Activated CD8-positive, alpha-beta memory T cell treated with anti-CD3 and anti-CD28 coated beads, Interleukin-2, amount 50 U/mL, for 1 hour (primary cell): Measurements from ENCODE around the gene SPINK4.

Experiments used
- DNase-seq: peaks from one replicate; pipeline ENCODE4 v3.0.0-alpha.2; 2020; ENCODE audit errors: extremely low read depth

Gene SPINK4

DNA sequence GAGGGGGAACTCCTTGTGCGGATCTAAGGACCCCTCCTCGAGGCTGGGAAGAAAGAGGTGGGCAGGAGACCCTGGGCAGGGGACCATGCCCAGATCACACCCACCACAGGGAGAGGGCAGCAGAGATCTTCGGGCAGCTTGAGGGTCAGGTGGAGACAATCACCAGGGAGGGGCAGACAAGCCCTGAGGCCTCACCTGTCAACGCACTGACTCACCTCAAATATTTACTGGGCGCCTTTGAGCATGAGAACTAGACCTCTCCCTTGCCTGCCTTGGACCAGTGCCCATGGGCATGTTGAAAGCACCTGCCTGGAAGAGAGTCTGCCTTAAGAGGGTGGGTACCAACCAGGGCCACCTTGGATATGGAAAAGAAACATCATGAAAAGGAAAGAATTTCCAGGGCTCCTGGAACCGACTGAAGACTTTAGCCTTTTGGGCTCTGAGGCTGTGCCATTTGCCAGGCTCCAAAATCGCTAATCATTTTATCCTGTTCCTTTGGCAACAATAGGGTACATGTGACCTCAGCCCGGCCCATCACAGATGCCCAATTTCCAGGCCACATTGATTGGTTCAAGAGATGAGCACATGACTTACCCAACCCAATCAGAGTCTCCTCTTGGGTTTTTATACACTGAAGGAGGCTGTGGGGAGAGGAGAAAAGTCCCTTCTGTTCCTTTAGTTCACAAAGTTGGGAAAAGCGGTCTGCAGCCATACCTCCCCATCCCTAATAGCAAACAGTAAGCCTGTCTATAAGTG is 10.4 kb upstream of the SPINK4 start:
- DNase-seq = no peak

DNA sequence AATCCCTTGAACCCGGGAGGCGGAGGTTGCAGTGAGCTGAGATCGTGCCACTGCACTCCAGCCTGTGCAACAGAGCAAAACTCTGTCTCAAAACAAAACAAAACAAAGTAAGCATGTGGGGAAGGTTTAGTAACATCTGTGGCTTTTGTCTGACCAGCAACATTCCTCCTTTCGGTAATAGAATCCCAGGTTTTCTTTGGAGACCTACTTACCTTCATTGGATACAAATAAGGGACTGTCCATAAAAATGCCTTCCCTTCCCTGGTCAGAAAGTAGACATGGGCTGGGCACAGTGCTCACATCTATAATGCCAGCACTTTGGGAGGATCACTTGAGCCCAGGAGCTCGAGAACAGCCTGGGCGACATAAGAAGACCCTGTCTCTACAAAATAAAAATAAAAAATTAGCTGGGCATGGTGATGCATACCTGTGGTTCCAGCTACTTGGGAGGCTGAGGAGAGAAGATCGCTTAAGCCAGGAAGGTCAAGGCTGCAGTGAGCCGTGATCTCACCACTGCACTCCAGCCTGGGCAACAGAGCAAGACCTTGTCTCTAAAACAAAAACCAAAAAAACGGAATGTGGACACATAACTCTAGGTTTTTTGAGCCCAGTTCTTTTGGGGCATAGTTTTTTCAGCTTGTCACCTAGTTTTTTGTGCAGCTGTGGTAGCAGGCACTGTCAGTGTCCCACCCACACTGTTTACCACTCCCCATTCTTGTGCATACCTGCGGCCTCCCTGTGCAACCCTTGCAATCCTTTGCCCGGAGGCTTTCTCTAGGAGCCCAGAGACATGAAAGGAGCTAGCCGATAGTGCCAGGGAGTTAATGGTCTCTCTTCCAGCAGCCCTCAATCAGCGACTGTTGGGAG is 9.0 kb upstream of the SPINK4 start:
- DNase-seq = no peak

DNA sequence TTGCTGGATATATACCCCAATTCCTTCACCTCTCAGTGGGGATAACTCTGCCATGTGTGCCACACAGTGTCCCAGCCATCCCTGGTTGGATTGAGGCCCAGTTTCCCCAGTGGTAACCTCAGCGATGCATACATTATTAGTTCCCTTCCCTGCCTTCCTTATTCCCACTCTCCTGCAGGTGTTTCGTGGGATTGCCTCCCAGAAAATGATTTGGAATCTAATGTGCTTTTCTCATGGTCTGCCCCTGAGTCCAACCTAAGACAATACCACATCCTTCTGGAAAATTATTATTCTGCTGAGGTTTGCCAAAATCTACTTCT is 8.4 kb upstream of the SPINK4 start:
- DNase-seq = no peak

DNA sequence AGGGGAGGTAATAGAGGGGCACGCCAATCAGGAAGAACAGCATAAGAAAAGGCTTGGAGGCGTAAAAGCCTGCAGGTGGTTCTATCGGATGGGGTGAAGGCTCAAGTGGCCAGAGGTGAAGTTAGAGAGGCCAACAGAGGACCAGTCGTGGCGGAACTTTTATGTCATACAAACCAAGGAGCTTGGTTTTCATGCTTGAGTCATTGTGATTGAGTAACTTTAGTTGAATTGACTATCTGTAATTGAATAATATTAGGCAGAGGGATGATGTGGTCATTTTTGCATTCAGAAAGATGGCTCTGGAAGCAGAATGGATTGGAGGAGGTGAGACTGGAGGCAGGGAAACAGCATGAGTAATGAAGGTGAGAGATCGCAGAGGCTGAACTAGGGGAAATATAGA is 7.2 kb upstream of the SPINK4 start:
- DNase-seq = no peak

DNA sequence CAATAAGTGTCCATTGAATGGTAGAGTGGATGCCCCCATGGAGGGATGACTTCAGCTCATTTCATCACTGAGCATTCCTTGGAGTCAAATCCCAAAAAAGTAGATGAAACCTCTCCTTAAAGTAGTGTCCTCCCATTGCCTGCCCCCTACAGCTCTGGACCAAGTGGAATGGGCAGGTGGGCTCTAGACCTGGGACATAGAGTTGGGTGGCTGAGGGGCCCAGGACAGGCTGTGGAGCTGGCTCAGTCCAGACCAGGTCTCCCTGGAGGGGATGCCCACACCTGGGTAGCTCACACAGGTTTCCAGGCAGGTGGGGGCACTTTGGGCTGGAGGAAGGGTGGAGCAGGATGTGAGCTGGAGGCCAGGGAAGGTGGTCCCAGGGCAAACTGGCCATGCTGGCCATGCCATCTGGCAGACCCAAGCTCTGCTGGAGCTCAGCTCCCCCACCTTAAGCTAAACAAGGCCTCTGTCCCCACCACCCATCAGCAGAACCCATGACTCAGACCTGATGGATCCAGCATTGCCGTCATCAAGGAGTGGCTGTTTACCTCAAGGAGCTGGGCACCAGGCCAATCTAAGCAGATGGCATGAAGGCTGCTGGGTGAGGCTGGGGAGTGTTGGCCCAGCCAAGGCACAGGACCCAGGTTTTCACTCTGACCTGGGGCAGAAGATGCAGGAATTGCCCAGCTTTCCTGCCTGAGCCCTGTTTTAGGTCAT is 6.2 kb upstream of the SPINK4 start:
- no peak for DNase-seq

DNA sequence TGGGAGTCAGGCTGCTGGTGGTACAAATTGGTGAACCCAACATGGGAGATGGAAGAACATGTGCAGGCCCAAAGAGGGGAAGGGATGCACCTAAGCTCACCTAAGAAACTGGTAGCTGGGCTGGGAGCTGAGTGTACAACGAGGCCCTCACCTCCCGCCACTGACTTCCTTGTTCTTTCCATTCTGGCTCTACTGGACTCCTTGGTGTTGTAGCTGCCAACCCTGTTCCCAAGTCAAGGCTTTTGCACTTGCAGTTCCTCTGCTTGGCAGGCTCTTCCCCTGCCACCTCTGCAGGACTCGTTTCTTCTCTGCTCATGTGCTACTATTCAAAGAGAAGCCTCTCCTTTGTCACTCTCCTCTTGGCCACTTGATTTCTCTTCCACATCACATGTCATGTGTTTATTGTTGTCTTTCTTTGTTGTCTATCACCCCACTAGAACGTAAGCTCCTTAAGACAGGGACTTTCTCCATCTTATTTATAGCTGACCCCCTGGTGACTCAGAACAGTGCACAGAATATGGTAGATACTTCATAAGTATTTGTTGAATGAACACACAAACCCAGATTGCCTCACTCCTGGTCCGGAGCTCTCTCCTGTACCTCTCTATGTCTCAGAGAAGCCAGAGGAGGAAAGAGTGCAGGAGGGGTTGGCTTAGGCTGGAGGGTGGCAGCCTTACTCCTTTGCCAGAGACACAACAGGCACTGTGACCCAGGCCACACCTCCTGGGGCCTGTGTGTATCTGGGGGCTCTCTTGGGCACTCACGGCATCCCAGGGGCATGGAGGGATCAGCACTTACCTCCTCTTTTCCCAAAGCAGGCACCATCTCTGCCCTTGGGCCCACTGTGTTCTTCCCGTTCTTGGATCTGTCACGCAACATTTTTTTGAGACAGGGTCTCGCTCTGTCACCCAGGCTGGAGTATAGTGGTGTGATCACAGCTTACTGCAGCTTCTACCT is 5.2 kb upstream of the SPINK4 start:
- no peak for DNase-seq

DNA sequence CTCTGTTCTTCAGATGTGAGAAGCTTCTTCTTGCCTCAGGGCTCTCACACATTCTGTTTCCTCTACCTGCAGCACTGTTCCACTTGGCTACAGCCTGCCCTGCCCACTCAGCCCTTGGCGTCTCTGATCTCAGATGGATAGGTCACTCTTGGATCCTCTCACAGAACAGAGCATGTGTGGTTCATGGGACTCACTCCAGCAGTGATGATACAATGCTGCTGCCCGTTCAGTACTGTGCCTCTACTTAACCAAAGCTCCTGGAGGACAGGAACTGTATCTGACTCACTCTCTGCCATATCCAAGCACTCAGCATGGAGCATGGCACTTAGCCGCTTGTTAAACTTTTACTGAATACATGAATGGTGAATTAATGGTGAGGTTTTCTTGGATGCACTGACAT is 3.4 kb upstream of the SPINK4 start:
- DNase-seq = no peak

DNA sequence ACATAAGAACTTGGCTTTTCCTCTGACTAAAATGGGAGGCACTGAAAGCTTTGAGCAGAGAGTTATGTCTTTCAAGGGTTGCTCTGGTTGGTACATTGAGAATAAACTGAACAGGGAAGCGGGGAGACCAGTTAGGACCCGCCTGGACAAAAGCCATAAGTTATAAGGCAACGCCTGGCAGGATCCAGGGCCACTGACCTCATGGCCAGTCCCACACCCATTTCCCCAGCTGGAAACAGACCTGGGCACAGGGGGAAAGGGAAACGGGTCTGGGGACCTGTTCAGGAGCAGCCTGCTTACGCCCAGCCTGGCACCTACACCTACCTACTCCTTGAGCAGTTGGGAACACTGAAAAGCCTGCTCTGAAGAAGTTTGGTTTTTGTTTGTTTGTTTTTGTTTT is 1.3 kb downstream of the SPINK4 start:
- DNase-seq = no peak

DNA sequence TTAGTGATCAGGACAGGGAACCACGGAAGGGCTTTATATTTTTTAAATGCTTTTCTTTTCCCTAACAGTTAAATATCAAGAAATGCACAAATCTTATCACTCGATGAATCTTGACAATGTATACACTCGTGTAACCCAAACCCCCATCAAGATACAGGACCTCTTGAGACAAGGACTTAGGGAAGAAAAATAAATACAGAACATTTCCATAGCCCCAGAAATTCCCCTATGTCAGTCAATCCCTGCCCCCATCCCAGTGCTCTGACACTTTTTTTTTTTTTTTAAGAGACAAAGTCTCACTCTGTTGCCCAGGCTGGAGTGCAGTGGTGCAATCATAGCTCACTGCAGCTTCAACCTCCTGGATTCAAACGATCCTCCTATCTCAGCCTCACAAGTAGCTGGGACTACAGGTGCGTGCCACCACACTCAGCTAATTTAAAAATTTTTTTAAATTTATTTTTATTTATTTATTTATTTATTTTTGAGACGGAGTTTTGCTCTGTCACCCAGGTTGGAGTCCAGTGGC is 2.7 kb downstream of the SPINK4 start:
- DNase-seq = no peak

DNA sequence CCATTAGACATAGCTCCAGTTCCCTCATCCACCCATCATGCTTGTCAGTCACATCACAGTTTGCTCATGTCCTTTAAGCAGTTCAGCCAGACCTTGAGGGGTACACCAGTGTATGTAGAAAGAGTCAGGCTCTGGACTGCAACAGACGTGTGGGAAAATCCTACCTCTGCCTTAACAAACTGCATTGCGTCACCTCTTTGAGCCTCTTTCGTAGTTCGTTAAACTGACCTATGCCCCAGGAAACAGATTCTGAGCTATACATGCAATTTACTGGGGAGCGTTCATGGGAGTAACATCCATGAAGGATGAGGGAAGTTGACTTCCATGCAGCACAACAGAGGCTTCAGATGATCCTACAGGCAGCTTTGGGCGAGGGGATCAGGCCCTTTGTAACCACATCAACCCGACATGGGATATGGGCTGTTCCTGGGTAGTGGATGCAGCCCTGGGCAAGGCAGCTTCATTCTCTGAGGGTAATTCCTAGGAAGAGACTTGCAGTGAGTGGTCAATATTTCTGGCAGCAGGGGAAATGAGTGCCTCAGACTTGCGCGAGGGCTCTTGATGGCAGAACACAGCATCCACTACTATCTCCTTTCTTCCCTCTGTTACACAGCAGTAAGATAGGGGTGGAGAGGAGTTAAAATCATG is 4.3 kb downstream of the SPINK4 start:
- no peak for DNase-seq

DNA sequence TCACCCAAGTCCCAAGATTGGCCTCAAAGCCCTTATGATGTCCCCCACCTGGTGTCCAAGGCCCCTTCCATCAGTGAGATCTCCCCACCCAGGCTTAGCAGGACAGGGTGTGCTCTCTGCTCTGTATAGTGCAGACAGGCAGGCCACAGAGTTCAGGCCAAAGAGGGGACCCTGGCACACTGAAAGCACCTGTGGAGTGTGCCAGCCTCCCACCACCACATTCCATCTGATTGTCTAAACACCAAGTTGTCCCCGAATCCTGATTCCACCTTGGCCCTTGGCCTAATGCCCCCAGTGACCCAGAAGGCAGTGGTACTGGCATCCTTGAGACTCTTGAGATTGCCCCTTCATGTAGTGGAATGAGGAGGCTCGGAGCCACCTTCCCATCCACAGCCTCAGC is 5.4 kb downstream of the SPINK4 start:
- DNase-seq = no peak

DNA sequence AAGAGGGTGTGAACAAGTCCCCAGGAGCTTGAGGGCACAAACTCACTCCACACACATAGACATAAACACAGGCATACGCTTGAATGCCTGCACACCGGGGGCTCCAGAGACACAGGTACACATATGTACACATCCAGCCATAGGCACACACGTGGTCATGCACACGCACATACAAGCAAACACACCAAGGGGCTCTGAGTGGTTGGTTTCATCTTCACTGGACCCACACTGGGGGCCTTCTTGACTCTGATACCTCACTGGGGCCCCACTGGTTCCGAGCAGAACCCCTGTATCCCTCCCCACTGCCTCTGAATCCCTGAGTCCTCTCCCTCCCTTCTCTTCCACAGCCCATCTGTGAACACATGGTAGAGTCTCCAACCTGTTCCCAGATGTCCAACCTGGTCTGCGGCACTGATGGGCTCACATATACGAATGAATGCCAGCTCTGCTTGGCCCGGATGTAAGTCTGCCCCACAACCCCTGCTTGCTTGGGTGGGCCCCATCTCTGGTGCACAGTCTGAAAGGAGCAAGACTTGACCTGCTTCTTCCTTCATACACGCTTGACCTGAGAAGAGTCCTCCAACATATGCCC is 6.4 kb downstream of the SPINK4 start:
- no peak for DNase-seq

DNA sequence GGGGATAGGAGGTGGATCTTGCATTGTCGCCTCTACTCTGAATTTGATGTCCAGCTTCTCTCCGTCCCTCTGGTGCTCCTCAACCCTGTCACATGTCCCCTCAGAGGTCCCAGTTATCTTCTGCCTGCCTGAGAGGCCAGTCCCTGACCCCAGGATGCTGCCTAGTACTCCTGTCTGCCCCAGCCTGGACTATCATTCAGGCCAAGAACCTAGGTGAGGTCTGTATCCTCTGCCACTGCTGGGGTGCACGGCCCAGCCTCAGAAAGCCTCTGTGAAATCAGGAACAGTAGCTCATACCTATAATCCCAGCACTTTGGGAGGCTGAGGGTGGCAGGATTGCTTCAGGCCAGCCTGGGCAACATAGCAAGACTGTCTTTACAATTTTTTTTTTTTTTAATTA is 8.6 kb downstream of the SPINK4 start:
- no peak for DNase-seq

DNA sequence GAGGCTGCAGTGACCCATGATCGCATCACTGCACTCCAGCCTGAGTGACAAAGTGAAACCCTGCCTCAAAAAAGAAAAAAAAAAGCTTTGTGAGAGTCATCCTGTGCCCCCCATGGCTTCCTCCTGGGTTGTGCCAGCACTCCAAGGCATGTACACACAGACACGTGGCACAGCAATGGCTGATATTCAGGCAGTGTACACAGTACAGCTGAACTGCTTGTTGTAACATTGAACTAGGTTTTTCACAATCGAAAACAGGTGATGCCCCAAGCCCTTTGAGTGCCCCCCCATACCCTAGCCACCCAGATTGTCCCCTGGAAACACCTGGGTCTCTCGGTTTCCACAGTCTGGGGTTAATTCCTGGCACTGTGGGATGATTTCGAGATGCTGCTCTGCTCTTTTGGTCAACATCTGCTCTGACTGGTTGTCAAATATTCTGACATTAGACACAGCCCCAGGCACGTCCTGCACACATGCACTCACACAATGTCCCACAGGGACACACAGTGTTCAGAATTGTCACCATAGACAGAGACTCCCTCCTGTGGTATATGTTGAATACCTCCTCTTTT is 9.2 kb downstream of the SPINK4 start:
- DNase-seq = no peak

DNA sequence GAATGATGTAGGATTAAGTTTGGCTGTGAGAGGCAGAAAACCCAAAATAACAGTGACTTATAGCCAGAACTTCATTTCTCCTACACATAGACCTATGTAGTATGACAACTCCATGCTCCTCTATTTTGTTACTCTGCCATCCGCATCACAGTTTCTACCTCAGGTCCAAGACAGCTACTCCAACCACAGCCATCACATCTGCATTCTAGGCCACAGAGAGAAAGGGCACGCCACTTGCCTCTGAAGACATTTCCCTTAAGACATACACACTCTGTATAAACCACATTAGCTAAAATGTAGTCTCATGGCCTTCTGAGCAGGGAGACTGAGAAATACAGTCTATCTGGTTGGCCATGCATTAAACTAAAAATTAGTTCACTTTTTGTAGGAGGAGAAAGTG is 10.0 kb downstream of the SPINK4 start:
- no peak for DNase-seq

DNA sequence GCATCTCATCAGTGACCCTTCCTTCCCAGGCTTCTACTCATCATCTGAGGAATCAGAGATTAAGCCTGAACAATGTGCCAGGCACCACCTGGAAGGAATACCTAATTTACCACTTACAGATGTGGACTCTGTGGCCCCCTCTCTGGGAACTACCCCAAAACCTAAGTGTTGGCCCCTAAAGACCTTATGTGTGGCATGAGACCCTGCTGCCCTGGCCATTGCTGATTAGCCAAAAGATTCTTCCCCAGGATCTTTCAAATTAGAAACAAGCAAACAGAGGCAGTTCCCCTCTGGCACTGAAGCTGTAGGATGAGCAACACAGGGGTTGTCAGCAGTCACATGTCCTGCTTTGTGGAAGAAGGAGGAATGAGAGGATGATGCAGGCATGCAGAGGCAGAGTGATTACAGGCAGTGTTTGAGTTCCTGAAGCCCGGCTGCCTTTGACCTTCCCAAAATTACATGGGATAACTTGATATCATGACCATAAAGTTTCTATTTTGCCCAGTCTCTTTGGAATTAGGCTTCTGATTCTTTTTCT is 10.6 kb downstream of the SPINK4 start:
- no peak for DNase-seq

DNA sequence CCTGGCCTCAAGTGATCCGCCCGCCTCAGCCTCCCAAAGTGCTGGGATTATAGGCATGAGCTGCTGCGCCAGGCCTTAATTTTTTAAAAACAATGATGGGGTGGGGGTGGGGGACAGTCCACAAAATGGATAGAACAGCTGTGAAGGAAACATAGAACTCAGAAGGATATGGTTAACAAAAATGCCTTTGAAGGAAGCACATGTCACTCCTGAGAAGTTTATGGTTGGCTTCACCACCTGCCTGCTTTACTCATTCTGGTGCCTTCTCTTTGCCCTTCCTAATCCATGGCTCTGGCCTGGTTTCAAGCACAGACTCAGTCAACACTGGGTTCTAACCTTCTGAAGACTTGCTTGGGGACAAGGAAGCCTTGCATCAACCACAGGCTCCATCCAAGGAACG is 14.2 kb downstream of the SPINK4 start:
- no peak for DNase-seq

DNA sequence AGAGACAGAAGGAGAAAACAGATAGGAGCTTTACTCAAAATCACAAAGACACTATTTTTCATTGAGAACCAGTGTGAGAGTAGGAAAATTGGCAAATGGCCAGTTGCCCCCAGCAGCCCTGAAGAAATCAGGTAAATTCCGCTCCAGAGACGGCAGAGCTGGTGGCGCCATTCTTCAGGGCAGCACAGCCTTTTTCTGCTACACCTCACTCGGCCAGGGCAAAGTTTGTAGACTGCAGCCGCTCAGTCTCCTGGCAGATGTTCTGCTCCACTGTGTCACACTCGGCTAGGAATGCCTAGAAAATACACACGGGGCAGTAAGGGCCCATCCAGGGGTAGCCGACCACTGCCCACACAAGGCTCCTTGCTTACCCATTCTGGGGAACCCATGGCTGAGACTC is 15.0 kb downstream of the SPINK4 start:
- DNase-seq = no peak

DNA sequence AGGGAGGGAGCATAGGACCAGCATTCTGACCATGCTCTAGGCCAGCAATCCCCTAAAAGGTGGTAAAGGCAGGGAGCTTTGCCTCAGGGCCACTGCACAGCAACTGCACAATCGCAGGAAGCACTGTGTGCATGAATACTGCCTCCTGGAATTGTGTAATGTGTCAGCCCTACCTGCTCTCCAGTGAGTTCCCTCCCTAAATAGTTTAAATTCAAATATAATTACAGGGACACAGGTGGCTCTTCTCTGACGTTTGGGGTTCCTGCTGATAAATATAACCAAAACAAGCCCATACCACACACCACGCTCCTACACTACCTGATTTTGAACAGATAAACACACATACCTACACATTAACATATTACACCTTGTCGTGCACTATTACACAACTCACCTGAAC is 15.5 kb downstream of the SPINK4 start:
- no peak for DNase-seq

DNA sequence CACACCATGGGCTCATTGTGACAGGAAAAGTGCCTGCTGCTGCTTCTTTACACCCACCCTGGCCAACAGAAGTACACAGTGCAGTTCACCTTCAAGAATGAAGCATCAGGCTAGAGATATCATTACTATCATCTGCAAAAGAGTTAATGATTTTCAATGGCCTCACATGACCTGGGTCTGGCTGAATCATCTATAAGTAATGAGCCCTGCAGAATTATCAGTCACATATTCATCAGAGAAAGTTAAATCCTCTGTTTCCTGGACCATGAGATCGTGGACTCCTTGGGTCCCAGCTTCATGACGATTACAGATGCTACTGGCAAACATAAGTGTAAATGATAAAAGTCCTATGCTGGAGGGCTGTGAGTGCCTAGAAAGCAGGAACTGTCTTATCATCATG is 16.3 kb downstream of the SPINK4 start:
- no peak for DNase-seq
